ENCODE results near the gene DSTN. TPM values are rescaled to one million over a fixed set of nuclear protein-coding genes. Genes with fewer than 3 reads are reported as not detected.
A peak's percentile ranks its signal among the peaks of the same experiment; 100 is the strongest.

The DSTN gene
- total and polyA plus RNA-seq, 2 of the 4 experiments (the other 2 are of a cell fraction): 221 to 269 TPM

- peak; percentile 27 for TF ChIP-seq RAD21 (IDR thresholded peaks at IDR 0.05; ENCODE audit: low read length)
- no peak for TF ChIP-seq FOS (IDR thresholded peaks at IDR 0.05; ENCODE audit: low read depth, low read length)
- TF ChIP-seq CTCF (conservative IDR thresholded peaks at IDR 0.05; ENCODE audit: low read depth, low read length): peak; percentile 45
- H3K36me3 ChIP-seq (ENCODE audit: control insufficient read depth, insufficient read depth, low read length): peaks cover 53% of the 10 kb centered on the region
- ATAC-seq (ENCODE audit: low read depth): peak; percentile 8
- no peaks in the 10 kb centered on the region for H3K9me1 ChIP-seq (ENCODE audit: insufficient read depth, low read length)
- no peak overlapping the region for H3K23ac ChIP-seq (ENCODE audit: low read depth, low read length)
- peaks cover 85% of the 10 kb centered on the region for H4K20me1 ChIP-seq (ENCODE audit: insufficient read depth, low read length)
- H3K27ac ChIP-seq (ENCODE audit: insufficient read depth, low read length): peak overlapping the region; percentile 21
- no peak overlapping the region for H3K18ac ChIP-seq (ENCODE audit: low read depth, low read length)
- no peak overlapping the region for H4K5ac ChIP-seq (ENCODE audit: low read depth, low read length)
- H2BK5ac ChIP-seq (ENCODE audit: low read depth, low read length, poor library complexity, severe bottlenecking): no peak overlapping the region
- no peak overlapping the region for H2BK120ac ChIP-seq (ENCODE audit: low read depth, low read length)
- no peak overlapping the region for H2AFZ ChIP-seq (replicated peaks; ENCODE audit: low read length, poor library complexity)
- POLR2A ChIA-PET (ENCODE audit: unreplicated experiment): no interaction called here
- H3K4me1 ChIP-seq (ENCODE audit: control insufficient read depth, insufficient read depth, low read length): no peaks in the 10 kb centered on the region; the same call in 1 of the 2 replicates
- H3K14ac ChIP-seq (replicated peaks; ENCODE audit: low read depth, low read length): no peak overlapping the region
- H4K91ac ChIP-seq (ENCODE audit: insufficient read depth, low read depth, low read length): no peak overlapping the region
- H3K4me2 ChIP-seq (ENCODE audit: low read depth, low read length): no peak overlapping the region
- H3K9ac ChIP-seq (ENCODE audit: low read depth, low read length): no peak overlapping the region
- no peak overlapping the region for H3K56ac ChIP-seq (ENCODE audit: extremely low read depth, insufficient read depth, low read length)
- no peak overlapping the region for H2AK9ac ChIP-seq (replicated peaks; ENCODE audit: low read depth, low read length, poor library complexity)
- dilution Hi-C loops (cut with HindIII; ENCODE audit: low sequenced_read_pairs, unreplicated experiment) (no loop called here), in situ Hi-C loops (cut with MboI; ENCODE audit: low sequenced_read_pairs) (loop anchor here (5.0 kb wide), 1 partner anchor 74 kb away; no protein-coding TSS in a partner anchor), intact Hi-C loops (cut with micrococcal nuclease) (loop anchor here (5.0 to 10.0 kb wide), 2 partner anchors 107 to 809 kb away; no protein-coding TSS in a partner anchor)
- H3K4ac ChIP-seq (ENCODE audit: low read depth, low read length): no peak overlapping the region
- BruUV-seq (replicated peaks): no TSS peak
- no peak overlapping the region for H3K4me3 ChIP-seq (ENCODE audit: insufficient read depth, low read depth, low read length)
- H3K9me3 ChIP-seq (ENCODE audit: control insufficient read depth, insufficient read depth, low read length): no peaks in the 10 kb centered on the region
- no peak overlapping the region for H2AK5ac ChIP-seq (ENCODE audit: low read depth, low read length)
- DNase-seq: no peak
- peaks cover 8 to 60% of the 10 kb centered on the region in 2 experiments; a peak in 3 of 4 replicates for H3K79me1 ChIP-seq (ENCODE audit: low read depth in 1 of 2, low read length in 2 of 2)
- H2BK20ac ChIP-seq (ENCODE audit: low read depth, low read length): no peak overlapping the region
- no peaks in the 10 kb centered on the region for H3K27me3 ChIP-seq (ENCODE audit: control insufficient read depth, insufficient read depth, low read length)
- WGBS, 2 experiments (ENCODE audit: extremely low coverage in 2 of 2, insufficient read length in 1 of 2): 86% methylated on average over 9 of the region's 26 CpGs; no CpG with 5 or more reads in 1 of the 2 experiments
- H4K8ac ChIP-seq (ENCODE audit: low read depth in 2 of 2, low read length in 2 of 2): peak overlapping the region in 1 of 2 experiments; percentile 19; a peak in 2 of 4 replicates
- no peak overlapping the region for H2BK15ac ChIP-seq (ENCODE audit: low read depth, low read length)
- CTCF ChIA-PET: interaction anchor here (0.5 kb wide), 1 partner anchor 107 kb away, joined by 3 read pairs; no protein-coding TSS in a partner anchor
Measured at GRCh38 chr20:17611540-17612286, 41.8 kb downstream of the DSTN start.
